ENCODE measurements around the gene GFER.

The GFER gene

DNA sequence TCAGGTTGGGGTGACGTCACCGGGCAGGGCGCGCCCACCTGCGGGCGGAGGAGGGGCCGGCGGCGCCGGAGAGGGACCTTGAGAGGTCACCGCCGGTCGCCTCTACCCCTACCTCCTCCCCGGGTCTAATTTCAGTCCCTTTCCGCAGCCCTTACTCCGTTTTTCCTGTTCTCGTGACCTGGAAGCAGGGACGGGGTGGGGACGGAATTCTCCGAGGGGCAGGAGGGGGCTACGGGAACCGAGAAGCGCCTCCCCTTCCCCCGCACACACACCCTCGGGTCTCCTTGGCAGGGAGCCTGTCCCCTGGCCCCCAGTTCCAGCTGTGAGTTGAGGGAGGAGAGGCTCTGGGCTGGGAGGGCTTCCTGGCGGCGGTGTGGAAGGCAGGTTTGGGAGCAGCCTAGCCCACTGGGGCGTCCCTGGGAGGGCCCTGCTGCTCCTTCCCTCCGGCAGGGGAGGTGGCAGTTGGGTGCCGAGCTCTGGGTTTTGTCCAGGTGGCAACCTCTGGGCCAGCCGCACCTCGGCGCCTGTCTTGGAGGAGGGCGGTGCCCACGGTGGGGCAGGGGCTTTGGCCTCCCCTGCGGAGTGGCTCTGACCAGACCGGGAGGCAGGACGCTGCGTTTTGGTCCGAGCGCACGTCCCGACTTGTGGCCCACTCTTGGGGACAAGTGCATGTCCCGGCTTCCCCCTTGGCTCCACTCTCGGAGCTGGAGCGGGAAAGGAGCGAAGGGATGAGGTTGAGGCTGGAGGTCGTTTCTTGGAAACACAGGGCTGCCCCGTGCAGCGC lies 6.5 kb downstream of the GFER start:
- no peak for DNase-seq (ENCODE audit: low spot score)

DNA sequence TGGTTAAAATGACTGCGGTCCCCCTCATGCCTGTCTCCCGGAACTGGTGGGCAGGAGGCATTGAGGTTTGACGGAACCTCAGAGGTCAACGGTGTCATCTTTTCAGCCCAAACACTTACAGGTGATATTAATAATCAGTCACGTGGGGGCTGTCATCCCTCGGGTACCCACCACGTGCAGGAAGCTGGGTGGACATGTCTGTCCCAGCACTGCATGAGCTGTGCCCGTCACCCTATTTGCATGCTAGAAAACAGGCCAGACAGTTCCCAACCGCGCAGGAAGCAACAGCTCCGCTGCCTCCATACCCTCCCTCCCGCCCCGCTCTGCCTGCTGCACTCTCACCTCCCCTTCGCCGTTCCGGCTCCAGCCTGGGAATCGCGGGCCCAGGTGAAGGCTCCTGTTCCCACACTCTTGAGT lies 7.2 kb downstream of the GFER start:
- no peak for DNase-seq (ENCODE audit: low spot score)

DNA sequence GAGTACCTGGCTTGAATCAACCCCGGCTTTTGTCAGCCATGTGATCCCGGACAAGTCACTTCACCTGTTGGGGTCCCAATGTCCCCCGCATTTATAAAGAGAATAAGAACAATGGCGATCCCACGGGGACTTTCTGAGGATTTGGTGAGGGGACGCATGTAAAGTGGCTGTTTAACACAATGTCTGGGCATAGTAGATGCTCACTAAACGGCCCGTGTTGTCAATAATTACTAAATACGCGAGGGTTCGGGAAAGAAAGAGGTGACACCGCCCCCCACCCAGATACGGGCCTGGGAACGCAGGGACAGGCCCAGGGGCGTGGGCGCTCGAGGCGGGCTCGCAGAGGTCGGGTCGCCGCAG lies 7.6 kb downstream of the GFER start:
- DNase-seq (ENCODE audit: low spot score): no peak

DNA sequence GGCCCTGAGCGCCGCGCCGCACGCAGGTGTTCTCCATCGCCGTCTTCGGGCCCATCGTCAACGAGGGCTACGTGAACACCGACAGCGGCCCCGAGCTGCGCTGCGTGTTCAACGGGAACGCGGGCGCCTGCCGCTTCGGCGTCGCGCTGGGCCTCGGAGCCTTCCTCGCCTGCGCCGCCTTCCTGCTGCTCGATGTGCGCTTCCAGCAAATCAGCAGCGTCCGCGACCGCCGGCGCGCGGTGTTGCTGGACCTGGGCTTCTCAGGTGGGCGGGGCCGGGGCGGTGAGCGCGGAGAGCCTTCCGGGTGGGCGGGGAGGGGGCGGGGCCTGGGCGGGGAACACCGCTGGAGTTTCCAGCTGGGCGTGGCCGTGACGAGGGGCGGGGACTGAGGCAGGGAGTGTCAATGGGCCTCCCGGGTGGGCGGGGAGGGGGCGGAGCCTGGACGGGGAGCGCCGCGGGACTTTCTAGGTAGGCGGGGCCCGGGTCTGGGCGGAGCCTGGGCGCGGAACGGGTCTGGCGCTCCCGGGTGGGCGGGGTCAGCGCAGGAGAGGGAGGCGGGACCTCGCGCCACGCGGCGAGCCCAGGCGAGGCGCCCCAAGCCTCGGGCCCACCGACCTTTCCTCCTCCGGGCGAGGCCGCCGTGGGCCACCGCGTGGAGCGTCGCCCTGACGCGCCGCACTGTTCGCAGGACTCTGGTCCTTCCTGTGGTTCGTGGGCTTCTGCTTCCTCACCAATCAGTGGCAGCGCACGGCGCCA lies 8.1 kb downstream of the GFER start:
- peak; percentile 95 for DNase-seq (ENCODE audit: low spot score)

DNA sequence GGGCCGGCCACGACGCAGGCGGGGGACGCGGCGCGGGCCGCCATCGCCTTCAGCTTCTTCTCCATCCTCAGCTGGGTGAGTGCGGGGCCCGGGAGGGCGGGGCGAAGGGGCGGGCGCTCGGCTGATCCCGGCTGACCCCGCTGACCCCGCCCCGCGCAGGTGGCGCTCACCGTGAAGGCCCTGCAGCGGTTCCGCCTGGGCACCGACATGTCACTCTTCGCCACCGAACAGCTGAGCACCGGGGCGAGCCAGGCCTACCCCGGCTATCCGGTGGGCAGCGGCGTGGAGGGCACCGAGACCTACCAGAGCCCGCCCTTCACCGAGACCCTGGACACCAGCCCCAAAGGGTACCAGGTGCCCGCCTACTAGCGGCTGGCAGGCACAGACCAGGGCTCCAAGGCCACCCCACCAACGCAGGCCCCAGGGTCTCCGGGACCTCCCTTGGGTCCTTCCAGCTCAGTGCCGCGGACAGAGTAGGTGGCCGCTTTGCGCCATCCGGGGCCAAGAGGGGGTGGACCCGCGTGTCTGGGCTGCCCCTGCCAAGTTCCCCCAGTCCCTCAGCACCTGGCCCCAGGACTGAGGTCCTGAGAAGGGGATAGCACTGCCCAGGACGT lies 8.8 kb downstream of the GFER start:
- no peak for DNase-seq (ENCODE audit: low spot score)

DNA sequence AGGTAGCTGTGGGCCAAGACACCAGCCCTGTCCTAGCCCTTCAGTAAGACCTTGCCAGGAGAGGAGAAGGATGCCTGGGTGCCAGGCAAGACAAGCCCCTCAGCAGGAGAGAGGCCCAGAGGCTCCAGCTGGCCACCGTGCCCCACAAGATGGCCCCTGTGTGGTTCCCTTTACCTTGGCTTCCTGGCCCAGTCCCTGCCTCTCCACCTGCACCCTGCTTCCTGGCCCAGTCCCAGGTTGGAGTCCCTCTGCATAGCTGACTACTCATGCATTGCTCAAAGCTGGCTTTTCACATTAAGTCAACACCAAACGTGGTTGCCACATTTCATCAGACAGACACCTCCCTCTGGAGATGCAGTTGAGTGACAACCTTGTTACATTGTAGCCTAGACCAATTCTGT lies 9.7 kb downstream of the GFER start:
- no peak for DNase-seq (ENCODE audit: low spot score)

DNA sequence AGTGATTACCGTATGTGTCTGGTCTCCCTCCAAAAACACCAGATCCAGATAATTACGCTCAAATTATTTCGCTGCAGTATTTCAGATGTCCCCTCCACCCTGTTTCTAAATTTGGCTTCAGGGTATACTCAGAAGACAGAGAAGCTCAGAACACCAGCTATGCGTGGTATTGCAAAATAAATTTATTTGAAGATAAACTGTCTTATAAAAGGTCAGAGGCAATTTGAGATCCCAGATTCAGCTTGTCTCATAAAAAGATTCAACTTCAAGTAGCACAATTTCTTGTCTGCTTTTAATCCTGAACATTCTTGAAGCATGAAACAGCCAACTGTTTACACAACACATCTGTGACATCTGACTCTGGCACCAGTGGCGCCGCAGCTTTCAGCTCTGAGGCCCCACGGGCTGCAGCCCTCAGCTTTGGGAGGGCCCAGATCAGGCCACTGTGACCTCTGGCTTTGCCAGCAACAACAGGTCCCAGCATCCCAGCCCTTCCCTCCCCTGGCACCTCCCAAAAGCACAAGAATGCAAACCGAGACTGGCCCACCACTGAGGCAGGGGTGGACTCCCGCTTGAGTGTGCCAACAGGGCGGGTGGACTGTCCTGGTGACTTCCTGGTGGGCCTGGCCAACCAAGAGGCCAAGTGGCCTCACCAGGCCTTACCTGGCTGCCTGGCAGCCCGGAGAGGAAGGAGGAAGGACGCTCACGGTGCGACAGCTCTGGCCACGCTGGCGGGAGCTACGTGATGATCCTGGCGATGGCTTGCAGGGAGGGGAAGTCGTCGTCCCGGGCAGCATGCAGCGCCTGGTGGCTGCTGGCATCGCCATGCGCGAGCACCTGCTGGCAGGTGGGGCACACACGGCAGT lies 13.7 kb downstream of the GFER start:
- no peak for DNase-seq (ENCODE audit: low spot score)

DNA sequence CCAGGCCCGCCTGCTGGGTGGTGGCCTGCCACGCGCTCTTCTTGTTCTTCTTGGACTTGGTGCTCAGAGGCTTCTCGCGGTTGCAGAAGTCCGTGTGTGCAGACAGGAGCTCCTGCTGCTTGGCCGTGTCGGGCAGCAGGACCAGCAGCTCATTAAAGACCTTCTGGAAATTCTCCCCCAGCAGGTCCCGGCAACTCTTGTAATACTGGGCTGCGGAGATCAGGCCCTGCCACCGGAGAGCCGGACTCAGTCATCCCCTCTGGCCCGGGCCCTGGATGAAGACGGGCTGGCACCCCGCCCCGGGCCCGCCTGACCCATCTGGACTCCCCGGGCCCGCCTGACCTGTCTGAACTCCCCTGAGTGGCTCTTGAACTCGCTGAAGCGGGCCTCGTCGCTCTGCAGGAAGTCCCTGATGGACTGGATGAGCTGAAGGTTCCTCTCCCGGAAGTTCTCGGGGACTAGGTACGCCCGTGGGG lies 14.4 kb downstream of the GFER start:
- no peak for DNase-seq (ENCODE audit: low spot score)

DNA sequence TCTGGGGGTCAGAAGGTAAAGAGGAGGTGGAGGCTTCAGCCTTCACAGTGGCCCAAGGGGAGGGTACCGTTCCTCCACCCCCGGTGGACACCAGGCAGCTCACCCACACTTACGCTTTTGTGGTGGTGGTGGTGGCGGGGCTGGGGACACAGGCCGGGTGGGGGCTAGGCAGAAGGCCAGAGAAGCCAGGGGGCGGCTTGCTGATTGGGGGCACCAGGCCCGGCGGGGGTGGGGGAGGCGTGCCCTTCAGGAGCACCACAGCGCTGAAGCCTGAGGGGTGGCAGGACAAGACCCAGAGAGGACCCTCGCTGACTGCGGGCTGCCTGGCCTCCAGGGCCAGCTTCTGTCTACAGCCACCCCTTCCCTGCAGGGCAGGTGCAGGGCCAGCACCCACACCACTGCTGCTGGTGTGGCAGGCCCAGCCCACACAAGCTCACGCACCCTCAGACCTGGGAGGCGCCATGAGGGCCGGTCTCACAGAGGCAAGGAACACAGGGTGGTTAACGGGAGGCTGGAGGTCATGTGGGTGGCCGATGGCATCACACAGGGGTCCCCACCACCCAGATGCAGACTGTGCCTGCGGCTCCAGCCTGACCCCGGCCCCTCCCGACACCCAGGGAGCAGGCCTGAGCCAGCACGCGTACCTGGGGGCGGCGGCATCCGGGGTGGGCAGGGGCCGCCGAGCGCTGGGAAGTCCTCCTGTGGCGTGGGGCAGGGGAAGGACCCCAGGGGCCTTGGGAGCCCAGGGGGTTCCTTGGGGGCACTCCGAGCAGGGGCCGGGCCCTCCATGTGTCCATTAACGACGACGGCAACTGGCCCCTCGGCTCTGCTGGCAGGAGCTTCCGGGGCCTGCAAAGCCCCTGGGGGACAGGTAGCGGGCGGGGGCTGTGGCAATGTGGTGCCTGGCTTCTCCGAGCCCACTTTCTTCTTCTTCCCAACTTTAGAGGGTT lies 15.1 kb downstream of the GFER start:
- no peak for DNase-seq (ENCODE audit: low spot score)

DNA sequence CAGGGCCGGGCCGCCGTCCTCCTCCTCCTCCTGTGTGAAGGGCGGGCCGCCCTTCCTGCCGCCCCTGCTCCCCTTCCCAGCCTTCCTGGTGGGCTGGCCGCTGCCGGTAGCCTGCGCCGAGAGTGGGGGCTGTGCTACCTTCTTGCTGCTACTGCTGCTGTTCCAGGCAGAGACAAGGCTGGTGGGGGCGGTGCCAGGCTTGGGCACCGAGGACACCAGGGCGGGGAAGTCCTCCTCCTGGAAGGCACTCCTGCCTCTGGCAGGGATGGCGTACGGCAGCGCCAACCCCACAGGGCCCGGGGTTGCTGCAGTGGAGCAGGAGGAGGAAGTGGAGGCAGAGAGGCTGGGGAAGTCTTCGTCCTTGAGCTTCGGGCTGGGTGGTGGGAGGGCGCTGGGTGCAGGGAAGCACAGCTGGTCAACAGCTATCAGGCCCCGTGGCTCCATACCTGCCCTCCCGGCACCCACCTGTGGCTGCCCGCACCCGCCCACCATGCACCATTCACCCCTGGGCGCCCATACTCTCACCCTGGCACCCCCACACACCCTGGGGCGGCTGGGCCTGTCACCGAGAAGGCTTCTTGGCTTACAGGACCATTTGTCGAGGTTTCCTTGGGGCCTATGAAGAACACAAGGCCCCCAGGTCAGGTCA lies 16.0 kb downstream of the GFER start:
- no peak for DNase-seq (ENCODE audit: low spot score)

DNA sequence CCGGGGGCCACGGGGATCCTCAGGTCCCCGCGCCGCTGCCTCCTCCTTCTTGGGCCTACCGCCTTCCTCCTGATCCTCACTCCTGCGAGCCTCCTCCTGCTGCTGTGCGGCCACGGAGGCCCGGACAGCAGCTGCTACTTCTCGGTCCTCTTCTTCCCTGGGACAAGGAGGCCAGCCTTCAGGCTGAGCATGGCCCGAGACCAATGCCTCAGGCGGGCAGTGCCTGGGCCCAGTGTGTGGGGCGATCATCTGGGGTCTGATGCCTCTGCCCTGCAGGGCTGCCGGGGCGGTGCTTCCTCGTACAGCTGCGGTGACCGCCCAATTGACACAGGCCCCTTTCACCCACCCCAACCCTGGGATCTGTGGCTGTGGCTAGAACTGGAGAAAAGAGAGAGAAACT lies 17.0 kb downstream of the GFER start:
- no peak for DNase-seq (ENCODE audit: low spot score)

DNA sequence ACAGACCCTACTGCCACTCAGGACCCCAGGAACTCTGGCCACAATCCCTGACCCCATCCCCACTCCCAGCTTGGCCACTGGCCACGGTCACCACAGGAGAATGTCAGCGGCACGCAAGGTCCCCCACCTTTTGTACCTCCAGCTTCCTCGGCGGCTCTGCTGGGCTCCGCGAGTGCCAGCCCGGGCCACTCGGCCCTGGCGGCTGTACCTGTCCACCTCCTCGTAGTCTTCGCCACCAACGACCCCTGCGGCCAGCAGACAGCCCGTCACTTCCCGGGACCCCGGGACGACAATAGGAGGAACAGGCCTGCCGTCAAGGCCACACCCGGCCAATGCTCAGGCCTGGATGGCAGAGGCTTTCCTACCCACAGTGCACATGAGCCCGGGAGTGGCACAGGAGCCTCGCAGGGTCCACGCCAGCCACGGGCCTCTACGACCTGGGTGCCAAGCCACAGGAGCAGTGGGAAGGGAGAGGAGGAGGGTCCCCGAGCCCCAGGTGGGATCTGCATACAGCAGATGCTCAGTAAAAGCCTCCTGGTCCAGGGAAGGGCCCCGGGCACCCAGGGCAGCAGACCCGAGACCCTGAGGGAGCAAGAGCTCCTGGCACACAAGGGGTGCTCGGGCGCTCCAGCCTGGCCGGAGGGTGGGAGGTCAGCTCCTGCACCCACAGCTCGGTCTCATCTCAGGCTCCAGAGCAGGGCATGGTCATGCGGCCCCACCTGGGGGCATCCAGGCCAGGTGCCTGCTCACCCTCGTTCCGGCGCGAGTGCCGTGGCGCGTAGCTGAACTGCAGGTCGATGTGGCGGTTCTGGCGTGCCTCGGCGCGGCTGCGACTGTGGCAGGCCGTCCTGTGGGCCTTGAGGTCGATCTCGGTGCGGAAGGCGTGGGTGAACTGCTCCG lies 17.7 kb downstream of the GFER start:
- DNase-seq (ENCODE audit: low spot score): no peak

DNA sequence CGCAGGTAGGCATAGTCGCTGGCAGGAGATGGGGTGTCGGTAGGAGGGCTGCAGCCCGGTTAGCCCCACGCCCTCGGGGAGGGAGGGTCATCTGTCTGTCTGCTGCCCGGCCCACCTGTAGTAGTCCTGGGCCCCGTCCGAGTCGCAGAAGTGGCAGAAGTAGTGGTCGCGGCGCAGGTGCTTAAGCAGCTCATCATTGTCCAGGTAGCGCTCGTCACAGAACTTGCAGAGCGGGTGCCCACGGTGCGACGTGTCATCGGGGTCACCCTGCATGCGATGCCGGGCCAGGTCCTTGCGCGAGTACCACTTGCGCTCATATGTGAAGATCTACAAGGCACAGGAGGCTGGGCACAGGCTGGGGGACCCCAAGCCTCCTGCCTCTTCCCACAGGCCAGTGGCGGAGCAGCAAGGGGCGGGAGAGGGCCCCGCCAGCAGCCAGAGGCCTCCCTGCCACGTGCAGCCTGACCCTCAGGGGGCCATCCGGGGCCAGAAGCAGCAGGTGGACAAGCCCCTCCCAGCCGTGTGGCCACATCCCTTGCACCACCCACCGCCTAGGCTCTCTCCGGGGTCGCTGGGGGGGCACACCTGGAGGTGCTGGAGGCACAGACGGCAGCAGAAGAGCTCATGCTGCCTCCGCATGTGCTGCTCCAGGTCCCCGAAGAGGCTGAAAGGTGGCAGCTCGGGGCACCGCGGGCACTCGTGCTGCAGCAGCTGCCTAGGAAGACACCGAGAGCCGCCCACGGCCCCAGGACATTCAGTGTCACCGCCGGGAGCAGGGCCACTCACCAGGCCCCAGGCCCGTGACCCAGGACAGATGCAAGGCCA lies 18.6 kb downstream of the GFER start:
- DNase-seq (ENCODE audit: low spot score): no peak

DNA sequence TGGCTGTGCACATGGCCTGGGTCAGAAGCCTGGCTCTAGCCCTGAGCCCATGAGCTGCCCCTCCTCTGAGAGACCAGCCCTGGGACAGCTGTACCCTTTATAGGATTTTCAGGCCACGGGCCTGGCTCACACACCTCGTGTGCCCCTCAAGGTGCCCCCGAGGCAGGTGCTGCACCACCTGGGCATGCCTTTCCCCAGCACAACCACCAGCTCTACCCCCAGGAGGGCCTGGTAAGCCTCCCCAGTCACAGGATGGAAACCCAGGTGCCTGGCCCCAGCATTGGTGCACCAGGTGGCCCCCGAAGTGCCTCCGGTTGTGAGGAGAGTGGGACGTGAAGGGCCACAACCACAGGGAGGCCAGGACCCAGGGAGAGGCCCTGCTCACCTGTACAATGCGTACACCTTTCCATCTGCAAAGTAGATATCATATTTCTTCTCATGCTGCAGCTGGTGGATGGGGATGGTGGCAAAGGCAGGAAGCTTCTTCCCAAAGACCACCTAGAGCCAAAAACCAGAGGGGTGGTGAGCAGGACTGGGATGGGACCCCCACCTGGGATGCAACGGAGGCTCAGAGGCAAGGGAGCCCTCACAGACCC lies 19.3 kb downstream of the GFER start:
- no peak for DNase-seq (ENCODE audit: low spot score)

DNA sequence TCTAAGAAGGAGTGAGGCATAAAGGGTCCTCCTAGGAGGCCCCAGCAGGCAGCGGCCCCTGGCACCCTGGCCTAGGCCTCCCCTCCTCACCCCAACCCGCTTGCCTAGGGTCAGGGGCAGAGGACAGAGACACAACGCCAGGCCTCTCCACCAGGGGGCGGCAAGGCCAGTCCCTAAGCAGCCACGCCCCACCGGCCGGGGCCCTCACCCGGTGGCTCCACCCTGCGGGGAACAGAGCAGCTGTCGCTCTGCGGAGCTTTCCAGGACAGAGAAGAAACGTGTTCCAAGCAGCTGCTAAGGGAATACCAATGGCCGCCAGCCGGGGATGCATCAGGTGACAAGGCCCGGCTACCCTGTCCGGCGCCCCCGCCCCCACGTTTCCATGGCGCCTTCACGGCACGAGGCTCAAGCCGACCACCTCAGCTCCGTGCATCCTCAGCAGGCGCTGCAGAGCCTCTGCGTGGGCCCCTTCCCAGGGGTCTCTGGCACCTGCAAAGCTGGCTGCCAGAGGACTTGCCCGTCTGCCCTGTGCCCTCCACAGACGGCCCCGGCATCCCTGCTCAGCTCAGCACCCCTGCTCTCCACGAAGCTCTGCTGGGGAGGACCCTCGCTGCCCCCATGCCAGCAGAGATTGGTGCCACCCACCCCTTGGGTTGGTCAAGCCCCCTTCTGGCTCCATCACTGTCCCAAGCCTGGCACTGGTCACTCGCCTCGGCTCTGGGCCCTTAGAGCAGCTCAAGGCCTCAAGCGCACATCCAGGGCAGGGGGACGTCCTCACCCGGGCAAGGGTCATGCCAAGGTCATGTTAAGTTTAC lies 20.0 kb downstream of the GFER start:
- DNase-seq (ENCODE audit: low spot score): peak; percentile 91

DNA sequence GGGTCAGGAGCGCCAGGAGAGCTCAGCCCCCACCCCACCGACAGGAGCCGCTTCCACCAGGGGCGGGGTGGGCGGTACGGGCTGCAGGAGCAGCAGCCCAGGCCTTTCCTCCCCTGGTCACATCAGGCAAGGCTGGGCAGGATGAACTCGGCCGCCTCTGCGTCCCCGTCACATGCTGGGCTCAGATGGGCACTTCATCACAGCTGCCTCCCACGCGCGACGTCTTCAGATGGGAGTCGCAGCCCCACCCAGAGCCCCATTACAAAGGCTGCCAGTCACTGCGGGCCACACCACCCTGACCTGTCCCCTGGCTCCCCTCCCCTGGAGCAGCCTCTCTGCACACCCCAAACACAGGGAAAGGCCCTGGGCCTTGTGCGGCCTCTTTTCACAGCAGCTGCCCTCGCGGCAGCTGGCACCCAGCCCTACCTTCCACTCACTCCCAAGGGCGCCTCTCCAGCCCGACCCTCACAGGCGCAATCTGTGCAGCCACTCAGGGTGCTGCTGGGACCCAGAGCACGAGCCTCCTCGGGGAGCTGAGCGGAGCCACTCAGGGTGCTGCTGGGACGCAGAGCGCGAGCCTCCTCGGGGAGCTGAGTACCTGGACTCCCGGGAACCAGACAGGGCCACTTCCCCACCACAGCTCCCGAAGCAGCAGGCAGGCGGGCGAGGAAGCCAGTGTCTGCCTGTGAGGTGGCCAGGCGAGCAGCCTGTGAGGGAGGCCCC lies 21.0 kb downstream of the GFER start:
- no peak for DNase-seq (ENCODE audit: low spot score)

DNA sequence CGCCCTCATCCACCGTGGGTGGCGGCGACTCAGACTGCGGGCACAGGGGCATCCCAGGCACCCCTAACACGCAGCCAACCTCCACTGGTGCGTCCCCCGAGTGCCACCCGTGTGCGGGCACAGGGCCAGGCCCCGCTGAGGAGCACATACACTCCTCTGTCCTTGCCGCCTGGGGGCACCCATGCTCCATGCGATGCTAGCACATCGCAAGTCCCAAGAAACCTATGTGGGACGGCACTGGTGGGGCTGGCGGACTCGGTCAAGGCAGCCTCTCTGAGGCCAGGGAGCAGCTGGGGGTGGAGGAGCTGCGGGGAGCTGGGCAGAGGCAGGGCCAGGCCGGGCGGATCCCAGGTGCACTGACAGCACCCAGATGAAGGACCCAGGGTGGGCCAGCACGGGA lies 21.7 kb downstream of the GFER start:
- no peak for DNase-seq (ENCODE audit: low spot score)
